ENCODE data around the gene METTL24. TPM values are rescaled to one million over a fixed set of nuclear protein-coding genes. Genes with fewer than 3 reads are reported as not detected.

Gene METTL24
- total and polyA plus RNA-seq, 2 experiments from 2014 or later: 4.3 to 7.7 TPM

GRCh38 chr6:110295451-110296165 lies 62.5 kb downstream of the METTL24 start:
- no peaks in the 10 kb centered on the region for H3K27me3 ChIP-seq
- TF ChIP-seq, protein P1, sequence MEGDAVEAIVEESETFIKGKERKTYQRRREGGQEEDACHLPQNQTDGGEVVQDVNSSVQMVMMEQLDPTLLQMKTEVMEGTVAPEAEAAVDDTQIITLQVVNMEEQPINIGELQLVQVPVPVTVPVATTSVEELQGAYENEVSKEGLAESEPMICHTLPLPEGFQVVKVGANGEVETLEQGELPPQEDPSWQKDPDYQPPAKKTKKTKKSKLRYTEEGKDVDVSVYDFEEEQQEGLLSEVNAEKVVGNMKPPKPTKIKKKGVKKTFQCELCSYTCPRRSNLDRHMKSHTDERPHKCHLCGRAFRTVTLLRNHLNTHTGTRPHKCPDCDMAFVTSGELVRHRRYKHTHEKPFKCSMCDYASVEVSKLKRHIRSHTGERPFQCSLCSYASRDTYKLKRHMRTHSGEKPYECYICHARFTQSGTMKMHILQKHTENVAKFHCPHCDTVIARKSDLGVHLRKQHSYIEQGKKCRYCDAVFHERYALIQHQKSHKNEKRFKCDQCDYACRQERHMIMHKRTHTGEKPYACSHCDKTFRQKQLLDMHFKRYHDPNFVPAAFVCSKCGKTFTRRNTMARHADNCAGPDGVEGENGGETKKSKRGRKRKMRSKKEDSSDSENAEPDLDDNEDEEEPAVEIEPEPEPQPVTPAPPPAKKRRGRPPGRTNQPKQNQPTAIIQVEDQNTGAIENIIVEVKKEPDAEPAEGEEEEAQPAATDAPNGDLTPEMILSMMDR (IDR thresholded peaks at IDR 0.05; ENCODE audit: low read depth, low read length): no peak
- DNase-seq (ENCODE audit: low read depth in 1 of 2, low spot score in 1 of 2): no peak
- peaks cover 4% of the 10 kb centered on the region for H3K4me1 ChIP-seq (ENCODE audit: low read depth)
- H3K36me3 ChIP-seq: no peaks in the 10 kb centered on the region
- H3K4me3 ChIP-seq: no peak overlapping the region
- H3K27ac ChIP-seq: no peak overlapping the region
- no peaks in the 10 kb centered on the region for H3K9me3 ChIP-seq (ENCODE audit: low read depth)

DNA sequence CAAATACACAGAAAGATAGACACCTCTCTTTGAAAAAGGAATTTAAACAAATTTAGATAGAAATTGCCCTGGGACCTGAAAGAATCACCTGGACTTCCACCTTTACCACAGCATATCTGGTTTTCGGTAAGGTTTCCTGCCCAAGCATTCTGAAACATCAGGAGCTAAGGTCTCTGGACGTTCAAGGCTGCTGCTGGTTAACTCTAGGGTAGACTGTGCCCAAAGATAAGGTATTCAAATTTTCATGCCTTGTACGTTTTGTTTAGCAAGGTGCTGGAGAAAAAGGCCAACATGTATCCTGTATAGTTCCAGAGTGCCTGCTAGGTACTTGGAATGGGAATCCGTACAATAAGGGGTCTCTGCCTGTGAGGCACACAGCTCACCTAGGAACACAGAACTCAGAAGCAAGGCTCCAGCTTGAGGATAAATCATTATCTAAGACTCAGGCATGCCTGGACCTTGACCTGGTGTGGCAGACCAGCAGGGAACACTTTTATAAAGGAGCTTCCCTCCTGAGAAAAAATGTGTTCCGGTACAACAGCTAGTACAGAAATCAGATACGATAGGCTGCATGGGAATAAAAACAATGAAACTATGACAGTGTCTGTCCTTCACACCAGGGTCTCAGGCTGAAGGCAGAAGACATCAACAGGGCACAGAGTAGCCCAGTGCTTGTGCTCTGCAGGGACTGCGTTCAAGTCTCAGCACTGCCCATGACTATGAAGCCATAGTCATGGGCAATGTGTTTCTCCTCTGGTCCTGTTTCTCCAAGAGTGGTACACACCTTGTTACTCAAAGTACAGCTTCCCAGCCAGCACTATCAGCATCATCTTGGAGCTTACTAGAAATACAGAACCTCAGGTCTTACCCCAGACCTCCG lies 70.4 kb downstream of the METTL24 start:
- Histone ChIP-seq H3K4me3 (no peak overlapping the region), H3K27me3 (no peaks in the 10 kb centered on the region), H3K9me3 (ENCODE audit: low read depth) (no peaks in the 10 kb centered on the region), H3K27ac (no peak overlapping the region), H3K4me1 (ENCODE audit: low read depth) (no peaks in the 10 kb centered on the region), H3K36me3 (no peaks in the 10 kb centered on the region)
- TF ChIP-seq, protein P1 (IDR thresholded peaks at IDR 0.05; ENCODE audit: low read depth, low read length): no peak
- DNase-seq (ENCODE audit: low read depth in 1 of 2, low spot score in 1 of 2): no peak

GRCh38 chr6:110285306-110286060 lies 72.7 kb downstream of the METTL24 start:
- TF ChIP-seq, protein P1 (IDR thresholded peaks at IDR 0.05; ENCODE audit: low read depth, low read length): no peak
- H3K4me3 ChIP-seq: no peak overlapping the region
- H3K27me3 ChIP-seq: no peaks in the 10 kb centered on the region
- DNase-seq (ENCODE audit: low read depth in 1 of 2, low spot score in 1 of 2): no peak
- no peaks in the 10 kb centered on the region for H3K36me3 ChIP-seq
- no peaks in the 10 kb centered on the region for H3K9me3 ChIP-seq (ENCODE audit: low read depth)
- no peaks in the 10 kb centered on the region for H3K4me1 ChIP-seq (ENCODE audit: low read depth)
- H3K27ac ChIP-seq: no peak overlapping the region

GRCh38 chr6:110284855-110285254 lies 73.3 kb downstream of the METTL24 start:
- H3K27me3 ChIP-seq: no peaks in the 10 kb centered on the region
- TF ChIP-seq, protein P1 (IDR thresholded peaks at IDR 0.05; ENCODE audit: low read depth, low read length): no peak
- H3K36me3 ChIP-seq: no peaks in the 10 kb centered on the region

GRCh38 chr6:110283657-110284056 lies 74.5 kb downstream of the METTL24 start:
- TF ChIP-seq, protein P1 (IDR thresholded peaks at IDR 0.05; ENCODE audit: low read depth, low read length): no peak
- Histone ChIP-seq H3K4me3 (no peak overlapping the region), H3K27ac (no peak overlapping the region), H3K27me3 (no peaks in the 10 kb centered on the region), H3K4me1 (ENCODE audit: low read depth) (no peaks in the 10 kb centered on the region), H3K9me3 (ENCODE audit: low read depth) (no peaks in the 10 kb centered on the region), H3K36me3 (no peaks in the 10 kb centered on the region)
- DNase-seq (ENCODE audit: low read depth in 1 of 2, low spot score in 1 of 2): no peak

More at GRCh38 chr6:110284855-110285254, 73.3 kb downstream of the METTL24 start:
- H3K9me3 ChIP-seq (ENCODE audit: low read depth): no peaks in the 10 kb centered on the region
- H3K4me3 ChIP-seq: no peak overlapping the region
- no peak for DNase-seq (ENCODE audit: low read depth in 1 of 2, low spot score in 1 of 2)
- H3K27ac ChIP-seq: no peak overlapping the region
- no peaks in the 10 kb centered on the region for H3K4me1 ChIP-seq (ENCODE audit: low read depth)
